HG03575 (cell line): ENCODE measurements around the gene CACNA2D2.

Experiments
- ATAC-seq: cut with Tn5 transposase; IDR thresholded peaks from one replicate; pipeline ENCODE4 v1.9.1; 2021; ENCODE audit not compliant: unreplicated experiment, insufficient number of reproducible peaks, low FRiP score; ENCODE audit errors: extremely low read depth

Gene CACNA2D2

GRCh38 chr3:50441424-50442217, 61.8 kb downstream of the CACNA2D2 start:
- ATAC-seq, result no peak

DNA sequence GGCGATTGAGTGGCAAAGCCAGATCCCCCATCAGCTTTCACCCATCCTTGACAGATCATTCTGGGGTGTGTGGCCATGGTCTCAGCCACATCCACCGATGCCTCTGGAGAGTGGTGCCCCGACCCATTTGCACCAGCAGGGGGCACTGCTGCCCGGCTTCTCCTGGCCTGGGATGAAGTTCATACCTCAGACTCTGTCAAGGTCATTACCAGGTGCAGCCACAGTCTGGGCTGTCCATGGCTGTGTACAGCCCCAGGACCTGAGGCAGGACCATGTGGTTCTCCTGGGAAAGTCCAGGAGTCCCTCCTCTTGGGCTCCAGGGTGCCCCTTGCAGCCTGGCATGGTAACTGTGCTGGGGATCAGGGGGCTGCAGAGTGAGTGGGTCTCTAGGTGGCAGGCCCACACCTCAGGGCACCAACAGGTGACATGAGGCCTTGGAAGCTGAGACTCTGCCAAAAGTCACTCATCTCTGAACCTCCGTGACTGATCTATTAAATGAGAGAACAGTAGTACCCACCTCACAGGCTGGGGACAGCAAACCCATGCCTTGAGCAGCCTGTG, 67.2 kb downstream of the CACNA2D2 start:
- no peak for ATAC-seq

- no peak for ATAC-seq
Observed at GRCh38 chr3:50435371-50436113, 67.9 kb downstream of the CACNA2D2 start.

DNA sequence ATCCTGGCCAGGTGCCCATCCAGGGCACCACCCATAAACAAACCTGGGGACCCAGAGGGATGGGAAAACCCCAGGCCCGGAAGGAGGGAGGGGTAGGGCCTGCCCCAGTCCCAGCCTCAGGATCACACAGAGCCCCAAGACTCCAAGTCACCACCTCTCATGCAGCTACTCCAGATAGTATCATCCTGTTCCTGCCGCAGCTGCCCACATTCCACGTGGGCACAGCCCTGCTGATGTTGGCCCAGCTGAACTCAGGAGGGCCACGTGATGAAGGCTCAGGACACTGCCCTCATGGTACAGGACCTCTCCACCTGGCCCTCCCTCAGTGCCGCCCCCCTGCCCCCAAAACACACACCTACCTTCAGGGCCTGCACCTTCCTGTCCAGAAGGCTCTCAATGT, 69.5 kb downstream of the CACNA2D2 start:
- ATAC-seq, result no peak

GRCh38 chr3:50430950-50431435, 72.4 kb downstream of the CACNA2D2 start:
- no peak for ATAC-seq

GRCh38 chr3:50430191-50430590, 73.2 kb downstream of the CACNA2D2 start:
- ATAC-seq, result no peak

DNA sequence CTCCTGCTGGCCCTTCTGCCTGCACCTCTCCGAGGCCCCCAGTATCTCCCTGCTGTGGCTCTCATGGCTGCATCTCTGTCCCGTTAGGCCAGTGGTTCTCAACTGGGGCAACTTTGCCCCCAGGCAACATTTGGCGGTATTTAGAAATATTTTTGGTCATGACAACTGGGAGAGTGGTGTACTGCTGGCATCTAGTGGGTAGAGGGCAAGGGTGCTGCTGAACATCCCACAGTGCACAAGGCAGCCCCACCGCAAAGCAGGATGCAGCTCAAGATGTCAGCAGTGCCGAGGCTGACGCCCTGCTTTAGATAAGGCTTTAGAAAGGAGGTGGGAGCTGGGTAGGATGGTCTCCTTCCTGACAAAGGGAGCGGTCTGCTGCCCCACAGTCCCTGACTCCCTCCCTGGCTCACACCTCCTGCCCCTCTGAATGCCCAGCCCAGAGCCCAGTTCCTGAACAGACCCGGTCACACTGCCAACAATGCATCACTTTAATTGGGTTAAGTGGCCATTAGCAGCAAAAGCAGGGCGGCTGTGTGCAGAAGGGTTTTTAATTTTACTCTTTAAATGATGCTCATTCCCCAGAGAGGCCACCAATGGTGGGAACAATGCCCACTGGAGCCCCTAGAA, 75.3 kb downstream of the CACNA2D2 start:
- ATAC-seq, result no peak

DNA sequence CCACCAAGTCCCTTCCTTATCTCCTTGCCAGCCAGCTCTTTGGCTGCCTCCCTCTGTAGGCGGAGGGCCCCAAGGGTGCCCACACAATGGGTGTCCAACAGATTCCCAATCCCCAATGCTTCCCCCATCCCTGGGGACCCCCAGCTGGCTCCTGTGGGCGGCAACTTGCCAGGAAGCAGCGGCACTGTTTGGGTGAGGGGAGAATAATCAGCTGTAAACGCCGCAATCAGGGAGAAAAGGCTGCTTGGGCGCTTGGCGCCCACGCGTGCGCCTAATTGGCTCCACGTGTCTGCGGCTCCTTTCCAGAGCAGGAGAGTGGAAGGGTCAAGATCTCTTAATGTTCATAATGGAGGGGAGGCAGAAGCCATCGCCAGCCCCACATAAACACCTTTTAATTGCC, 76.2 kb downstream of the CACNA2D2 start:
- ATAC-seq, result no peak

- ATAC-seq, result no peak
Observed at GRCh38 chr3:50425911-50426310, 77.5 kb downstream of the CACNA2D2 start.

GRCh38 chr3:50423543-50423942, 79.9 kb downstream of the CACNA2D2 start:
- ATAC-seq, result no peak

DNA sequence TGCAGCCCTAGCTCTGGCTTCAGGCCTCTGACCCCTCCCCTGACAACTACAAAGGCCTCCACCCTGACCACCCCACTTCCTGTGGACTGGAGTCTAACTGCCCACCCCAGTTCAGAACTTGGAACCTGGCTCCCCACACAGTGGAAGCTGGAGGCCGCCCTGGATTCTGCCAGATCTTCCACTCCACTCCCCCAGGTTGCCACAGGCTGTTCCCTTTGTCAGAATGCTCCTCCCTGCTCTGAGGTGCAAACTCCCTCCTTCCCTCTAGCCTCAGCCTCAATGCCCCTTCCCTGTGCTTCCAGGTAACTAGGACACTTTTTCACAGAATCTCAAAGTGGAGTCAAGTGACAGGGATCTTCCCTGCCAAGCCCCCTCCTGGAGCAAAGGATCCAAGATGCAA, 81.3 kb downstream of the CACNA2D2 start:
- no peak for ATAC-seq

DNA sequence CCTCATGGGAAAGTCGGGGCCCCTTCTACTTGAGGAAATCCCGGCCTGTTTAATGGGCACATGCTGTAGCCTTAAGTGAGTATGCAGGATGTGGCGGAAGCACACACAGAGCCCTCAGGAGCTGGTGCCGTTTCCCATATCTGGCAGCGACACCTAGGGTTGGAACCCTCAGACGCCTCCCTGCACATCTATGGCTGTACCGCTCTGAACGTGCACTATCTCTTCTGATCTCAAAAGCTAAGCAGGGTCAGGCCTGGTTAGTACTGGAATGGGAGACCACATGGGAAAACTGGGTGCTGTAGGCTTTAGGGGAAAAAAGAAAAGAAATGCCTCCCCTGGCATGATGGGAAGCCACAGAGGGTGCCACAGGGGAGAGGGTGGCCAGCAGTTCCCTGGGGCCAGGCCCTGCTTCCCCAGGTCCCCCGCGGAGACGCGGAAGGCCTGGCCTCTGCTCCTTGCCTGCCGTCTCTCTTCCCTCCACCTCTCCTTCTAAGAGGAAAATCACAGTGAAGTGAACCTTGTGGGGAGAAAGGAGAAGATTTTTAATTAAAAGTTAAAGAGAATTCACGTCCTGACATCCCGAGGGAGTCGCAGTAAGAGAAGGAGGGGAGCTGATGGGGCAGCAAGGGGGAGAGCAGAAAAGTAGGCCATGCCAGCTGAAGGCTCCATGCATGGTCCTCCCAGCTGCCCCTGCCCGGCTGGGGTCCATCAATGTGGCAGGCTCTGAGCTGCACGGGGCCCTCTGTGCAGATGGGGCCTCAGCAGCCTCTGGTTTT, 83.7 kb downstream of the CACNA2D2 start:
- no peak for ATAC-seq

GRCh38 chr3:50418850-50419249, 84.6 kb downstream of the CACNA2D2 start:
- ATAC-seq, result no peak

- no peak for ATAC-seq
Observed at GRCh38 chr3:50417637-50418033, 85.8 kb downstream of the CACNA2D2 start.

DNA sequence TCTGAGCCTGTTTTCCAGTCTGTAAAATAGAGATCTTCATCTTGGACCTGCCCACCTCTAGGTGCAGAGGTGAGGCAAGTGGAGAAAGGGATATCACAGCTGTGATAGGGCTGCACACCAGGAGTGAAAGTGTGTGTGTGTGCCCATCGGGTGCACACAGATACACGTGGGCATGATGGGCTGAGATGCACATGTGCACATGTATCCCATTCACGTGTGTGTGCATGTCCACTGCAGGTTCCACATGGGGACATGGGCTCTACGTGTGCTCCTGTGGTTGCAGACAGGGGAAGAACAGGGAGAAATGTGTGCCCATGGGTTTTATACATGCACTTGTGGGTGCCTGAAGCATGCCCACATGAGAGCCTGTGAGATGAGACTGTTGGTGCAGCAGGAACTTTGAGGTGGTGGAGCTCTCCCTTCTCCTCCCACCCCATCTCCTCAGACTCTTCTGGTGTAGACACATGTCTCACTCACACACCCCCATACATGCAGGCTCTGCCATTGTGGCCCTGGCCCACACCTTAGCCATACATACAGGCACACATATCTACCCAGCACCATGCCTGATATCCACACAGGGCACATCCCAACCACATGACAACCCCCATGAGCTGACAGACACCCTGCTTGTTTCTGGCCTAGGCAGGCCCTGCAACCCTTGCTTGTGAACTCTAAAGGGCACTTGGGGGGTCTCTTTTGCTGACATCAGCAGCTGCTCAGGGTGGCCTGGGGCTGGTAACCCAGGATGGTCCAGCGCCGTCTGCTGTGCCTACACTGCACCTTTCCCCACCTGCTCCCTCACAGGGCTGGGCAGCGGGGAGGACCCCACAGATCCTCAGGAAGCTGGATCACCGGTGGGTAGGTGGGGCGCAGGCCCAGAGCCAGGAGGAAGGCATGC, 86.4 kb downstream of the CACNA2D2 start:
- no peak for ATAC-seq

GRCh38 chr3:50415816-50416215, 87.6 kb downstream of the CACNA2D2 start:
- ATAC-seq, result no peak

GRCh38 chr3:50415061-50415460, 88.4 kb downstream of the CACNA2D2 start:
- ATAC-seq, result no peak

- ATAC-seq, result no peak
Observed at GRCh38 chr3:50414616-50415015, 88.8 kb downstream of the CACNA2D2 start.
